GM19438 (cell line): Measurements from ENCODE around the gene NUP85.
A peak's percentile ranks its signal among the peaks of the same experiment; 100 is the strongest.
"Not testable (repeated sequence)": the region's sequence is repeated elsewhere in the genome, so short reads cannot be mapped to it uniquely, and the experiment has no call there.

ENCODE experiments used
- ATAC-seq: cut with Tn5 transposase; IDR thresholded peaks from one replicate; pipeline ENCODE4 v1.9.1; 2021; ENCODE audit warnings: low read depth; ENCODE audit not compliant: unreplicated experiment

Gene NUP85

GRCh38 chr17:75205037-75205792 lies at the start of gene NUP85:
Gene NUP85 (plus strand): TSS chr17:75205679. CDS start chr17:75205762, 83 bp downstream.
- ATAC-seq, result peak; percentile 65

- not testable (repeated sequence) for ATAC-seq
Observed at GRCh38 chr17:75158480-75158879, 47.0 kb upstream of the NUP85 start.

- ATAC-seq, result no peak
Observed at GRCh38 chr17:75159196-75160031, 46.1 kb upstream of the NUP85 start.

- no peak for ATAC-seq
Observed at GRCh38 chr17:75160211-75160610, 45.3 kb upstream of the NUP85 start.

- no peak for ATAC-seq
Observed at GRCh38 chr17:75163074-75163473, 42.4 kb upstream of the NUP85 start.

- not testable (repeated sequence) for ATAC-seq
Observed at GRCh38 chr17:75164606-75165005, 40.9 kb upstream of the NUP85 start.

- ATAC-seq, result no peak
Observed at GRCh38 chr17:75168998-75169397, 36.5 kb upstream of the NUP85 start.

GRCh38 chr17:75173526-75173925 lies 32.0 kb upstream of the NUP85 start:
- no peak for ATAC-seq

GRCh38 chr17:75174996-75175395 lies 30.5 kb upstream of the NUP85 start:
- no peak for ATAC-seq

GRCh38 chr17:75176625-75177024 lies 28.9 kb upstream of the NUP85 start:
- no peak for ATAC-seq

- no peak for ATAC-seq
Observed at GRCh38 chr17:75178453-75178852, 27.0 kb upstream of the NUP85 start.

- no peak for ATAC-seq
Observed at GRCh38 chr17:75181110-75181509, 24.4 kb upstream of the NUP85 start.

GRCh38 chr17:75181608-75182318 lies 23.7 kb upstream of the NUP85 start:
- peak; percentile 17 for ATAC-seq

GRCh38 chr17:75182319-75182568 lies 23.2 kb upstream of the NUP85 start:
- no peak for ATAC-seq

GRCh38 chr17:75182569-75183436 lies 22.7 kb upstream of the NUP85 start, which contains the start of gene SUMO2:
Gene SUMO2 (minus strand): TSS chr17:75182959. CDS start chr17:75182834, 125 bp downstream.
- ATAC-seq, result peak; percentile 64

- ATAC-seq, result no peak
Observed at GRCh38 chr17:75183999-75184884, 21.2 kb upstream of the NUP85 start.

- no peak for ATAC-seq
Observed at GRCh38 chr17:75188614-75189013, 16.9 kb upstream of the NUP85 start.

- no peak for ATAC-seq
Observed at GRCh38 chr17:75191584-75191983, 13.9 kb upstream of the NUP85 start.

- no peak for ATAC-seq
Observed at GRCh38 chr17:75194879-75195278, 10.6 kb upstream of the NUP85 start.
